GM18517 (cell line): ENCODE measurements around the gene HCLS1.

Source experiments
- ATAC-seq: cut with Tn5 transposase; IDR thresholded peaks from one replicate; pipeline ENCODE4 v1.9.1; 2021; ENCODE audit warnings: mild to moderate bottlenecking, moderate library complexity; ENCODE audit not compliant: unreplicated experiment

The HCLS1 gene

DNA sequence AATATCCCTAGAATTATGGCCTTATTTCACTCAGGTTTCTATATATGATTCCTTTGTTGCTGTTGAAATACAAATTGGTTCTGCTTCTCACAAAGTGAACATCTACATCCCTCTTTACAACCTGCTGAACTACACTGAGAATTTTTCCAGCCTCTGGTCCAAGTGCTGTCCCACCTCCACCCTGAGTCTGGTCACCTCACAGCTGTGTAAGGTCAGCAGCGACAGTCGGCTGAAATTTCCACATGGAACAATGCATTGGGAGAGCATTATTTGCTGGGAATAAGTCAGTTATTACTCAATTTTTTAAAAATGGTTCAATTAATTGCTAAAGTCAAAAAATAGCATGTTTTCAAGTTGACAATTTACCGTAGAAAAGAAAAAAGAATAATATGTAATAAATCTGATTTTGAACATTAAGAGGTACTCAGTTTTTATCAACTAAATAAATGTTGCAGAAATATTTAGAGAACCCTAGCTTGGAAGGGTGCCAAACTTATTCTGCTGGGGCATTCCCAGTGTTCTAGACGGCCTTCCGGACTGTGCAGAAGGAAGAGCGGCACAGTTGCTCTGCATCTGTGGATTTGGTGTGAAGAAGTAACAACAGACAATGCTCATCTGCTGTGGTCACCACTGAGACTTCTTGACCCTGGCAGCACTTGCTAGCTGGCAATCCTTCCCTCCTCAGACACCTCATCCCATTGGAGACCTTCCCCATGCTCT lies 1.8 kb downstream of the HCLS1 start:
- ATAC-seq = no peak

DNA sequence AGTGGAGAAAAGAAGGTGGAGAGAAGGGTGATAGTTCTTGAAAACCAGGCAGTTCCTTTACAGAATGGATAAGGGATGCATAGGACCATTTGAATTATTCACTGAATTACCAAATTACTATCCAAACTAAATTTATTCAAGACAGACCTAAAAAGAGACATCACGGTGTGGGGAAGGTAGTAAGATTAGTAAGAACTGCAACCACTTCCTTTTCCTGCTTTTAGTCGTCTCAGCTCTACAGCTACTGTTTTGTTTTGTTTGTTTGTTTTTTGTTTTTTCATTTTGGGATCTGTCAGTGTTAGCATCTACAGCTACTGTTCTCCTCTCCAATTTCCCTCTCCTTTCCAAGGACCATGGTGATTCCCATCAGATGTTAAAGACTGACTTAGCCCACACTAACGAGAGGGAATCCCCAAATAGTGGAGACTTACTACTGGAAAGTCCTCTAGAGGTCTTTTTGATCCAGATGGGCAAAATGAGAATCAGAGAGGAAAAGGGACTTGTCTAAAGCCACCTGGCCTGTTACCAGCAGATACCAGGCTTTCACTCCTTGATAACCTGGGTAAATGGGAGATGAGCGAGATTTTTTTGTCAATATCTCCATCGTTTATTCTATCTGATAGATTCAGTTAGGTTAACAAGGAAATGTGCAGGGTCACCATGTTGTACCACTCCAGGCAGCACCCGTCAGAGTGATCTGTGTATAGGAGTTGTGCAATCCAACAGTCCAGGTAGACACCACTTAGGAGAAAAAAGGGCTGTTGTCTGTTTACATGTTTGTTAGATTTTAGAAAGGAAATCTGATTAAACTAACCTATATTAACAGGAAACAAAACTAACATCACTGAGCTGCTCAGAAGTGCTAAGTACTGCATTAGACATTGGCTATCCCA lies 6.0 kb downstream of the HCLS1 start:
- ATAC-seq = peak; percentile 76

DNA sequence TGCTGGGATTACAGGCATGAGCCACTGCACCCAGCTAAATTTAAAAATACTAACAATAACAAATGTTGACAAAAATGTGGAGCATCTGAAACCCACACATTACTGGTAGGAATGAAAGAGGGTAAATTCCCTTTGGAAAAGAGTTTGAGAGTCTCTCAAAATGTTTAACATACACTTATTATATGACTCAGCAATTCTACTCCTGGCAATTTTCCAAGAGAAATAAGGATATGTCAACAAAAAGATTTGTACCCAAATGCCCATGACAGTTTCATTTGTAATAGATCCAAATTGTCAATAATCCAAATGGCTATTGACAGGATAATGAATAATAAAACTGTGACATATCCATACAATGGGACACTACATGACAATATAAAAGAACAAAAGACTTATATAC lies 9.0 kb downstream of the HCLS1 start:
- ATAC-seq = no peak

DNA sequence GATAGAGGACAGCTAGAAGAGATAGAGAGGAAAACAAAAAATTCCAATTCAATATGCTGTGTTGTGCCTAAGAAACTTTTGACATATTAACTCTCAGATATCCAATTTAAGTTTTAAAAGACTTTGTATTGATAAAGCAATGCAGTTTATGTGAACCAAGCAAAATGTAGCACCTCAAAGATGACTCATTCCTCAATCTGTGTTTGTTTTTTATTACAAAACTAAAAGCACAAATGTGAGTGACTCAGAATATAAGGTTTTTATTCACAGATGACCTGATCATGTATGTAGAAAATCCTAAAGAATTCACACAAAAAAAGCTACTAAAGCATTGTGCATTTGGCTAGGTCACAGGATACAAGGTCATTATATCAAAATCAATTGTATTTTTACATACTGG lies 11.1 kb downstream of the HCLS1 start:
- ATAC-seq = no peak

DNA sequence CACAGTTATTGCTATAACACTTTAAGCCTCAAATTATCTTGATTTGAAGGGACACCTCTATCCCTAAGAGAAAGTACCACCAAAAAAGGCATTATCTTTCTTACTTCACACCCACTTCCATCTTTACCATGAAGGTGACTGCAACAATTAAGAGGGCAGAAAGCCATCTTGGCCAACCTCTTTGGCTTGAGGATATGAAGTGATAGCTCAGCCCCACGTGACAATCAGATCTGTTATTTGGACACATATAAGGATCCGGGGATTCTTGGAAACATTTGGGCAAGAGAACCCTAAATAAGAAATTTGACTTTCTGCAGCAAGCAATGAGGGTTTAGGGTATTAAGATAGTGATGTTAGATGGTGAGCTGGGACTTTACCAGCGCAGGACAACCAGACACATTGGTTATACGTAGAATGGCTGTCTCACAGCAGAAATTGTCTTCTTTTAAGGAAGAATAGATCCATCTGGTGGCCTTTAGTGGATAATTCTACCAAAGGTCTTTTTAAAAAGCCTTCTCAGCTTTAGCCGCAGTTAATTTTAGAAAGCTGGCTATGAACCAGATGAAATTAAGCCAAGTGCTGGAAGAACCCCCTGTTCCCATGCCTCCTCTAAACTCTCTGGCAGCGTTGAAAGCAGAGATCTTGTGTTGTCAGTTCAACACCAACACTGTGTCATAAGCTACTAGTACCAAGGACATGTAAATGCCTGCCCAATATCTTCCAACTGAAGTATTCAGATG lies 12.3 kb downstream of the HCLS1 start:
- ATAC-seq = no peak

DNA sequence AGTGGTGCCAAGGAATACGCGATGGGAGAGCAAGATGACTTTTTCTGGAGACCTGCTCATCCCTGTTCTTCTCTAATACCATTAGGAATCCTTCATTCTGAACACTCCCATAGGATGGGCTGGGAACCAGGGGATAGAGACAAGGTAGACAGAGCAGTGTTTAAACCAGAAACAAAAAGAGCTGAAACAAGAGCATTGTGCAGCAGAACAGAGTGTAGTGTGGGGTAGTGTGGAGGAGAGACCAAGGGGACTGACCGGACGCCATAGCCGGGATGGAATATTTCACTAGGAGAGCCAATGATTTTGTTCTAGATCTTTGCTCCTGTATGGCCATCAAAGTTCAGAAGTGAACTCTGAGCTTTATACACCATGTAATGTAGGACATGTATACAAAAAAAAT lies 15.6 kb downstream of the HCLS1 start:
- no peak for ATAC-seq

DNA sequence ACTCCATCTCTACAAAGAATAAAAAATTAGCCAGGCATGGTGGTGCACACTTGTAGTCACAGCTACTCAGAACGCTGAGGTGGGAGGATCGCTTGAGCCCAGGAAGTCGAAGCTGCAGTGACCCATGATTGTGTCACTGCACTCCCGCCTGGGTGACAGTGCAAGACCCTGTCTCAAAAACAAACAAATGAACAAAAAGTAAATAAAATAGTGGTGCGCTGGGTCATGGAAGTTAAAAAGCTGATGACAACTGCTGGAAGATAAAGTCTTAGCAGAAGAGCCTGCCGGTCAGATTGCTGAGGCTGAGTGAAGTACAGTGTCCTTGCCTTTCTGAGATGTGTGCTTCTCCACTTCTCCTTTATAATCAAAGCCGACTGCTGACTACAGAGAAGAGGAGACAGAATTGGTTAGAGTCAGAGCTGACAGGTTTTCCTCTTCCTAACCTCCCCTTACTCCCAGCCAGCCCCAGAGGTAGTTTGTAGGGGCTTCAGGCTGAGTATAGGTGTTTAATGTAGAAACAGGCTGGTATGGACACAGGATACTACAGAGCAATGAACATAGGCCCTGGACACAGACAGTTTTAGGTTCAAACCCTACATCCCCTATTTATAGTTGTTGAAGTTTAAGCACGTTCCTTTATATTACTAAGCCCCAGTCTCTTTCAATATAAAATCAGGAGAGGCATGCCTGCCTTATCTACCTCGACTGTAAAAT lies 17.9 kb downstream of the HCLS1 start:
- no peak for ATAC-seq

DNA sequence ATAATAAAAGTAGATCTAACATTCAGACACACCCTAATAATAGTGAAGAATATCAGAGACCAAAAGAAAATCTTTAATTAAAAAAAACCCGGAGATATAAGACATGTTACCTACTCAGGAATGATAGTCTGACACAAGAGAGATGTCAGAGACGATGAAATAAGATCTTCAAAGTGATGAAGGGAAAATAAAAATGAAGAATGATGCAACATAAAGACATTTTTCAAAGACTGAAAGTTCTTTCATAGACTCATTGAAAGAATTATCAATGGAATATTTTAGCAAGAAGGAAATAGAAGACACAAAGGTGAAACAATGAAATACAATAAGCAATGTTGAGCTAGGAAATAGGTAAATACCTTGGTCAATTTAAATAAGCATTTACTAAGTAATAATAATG lies 19.6 kb downstream of the HCLS1 start:
- ATAC-seq = no peak

DNA sequence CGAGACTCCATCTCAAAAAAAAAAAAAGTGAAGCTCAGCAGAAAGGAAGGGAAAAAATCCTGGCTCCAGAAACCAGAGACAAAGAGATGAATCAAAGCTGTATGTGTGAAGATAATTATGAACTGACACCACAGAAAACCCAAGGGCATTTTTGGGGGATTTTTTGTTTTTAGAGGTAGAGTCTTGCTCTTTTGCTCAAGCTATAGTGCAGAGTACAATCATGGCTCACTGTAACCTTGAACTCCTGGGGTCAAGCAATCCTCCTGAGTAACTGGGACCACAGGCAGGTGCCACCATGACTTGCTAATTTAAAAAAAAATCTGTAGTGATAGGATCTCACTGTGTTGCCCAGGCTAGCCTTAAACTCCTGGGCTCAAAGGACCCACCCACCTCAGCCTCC lies 22.8 kb downstream of the HCLS1 start:
- ATAC-seq = no peak

DNA sequence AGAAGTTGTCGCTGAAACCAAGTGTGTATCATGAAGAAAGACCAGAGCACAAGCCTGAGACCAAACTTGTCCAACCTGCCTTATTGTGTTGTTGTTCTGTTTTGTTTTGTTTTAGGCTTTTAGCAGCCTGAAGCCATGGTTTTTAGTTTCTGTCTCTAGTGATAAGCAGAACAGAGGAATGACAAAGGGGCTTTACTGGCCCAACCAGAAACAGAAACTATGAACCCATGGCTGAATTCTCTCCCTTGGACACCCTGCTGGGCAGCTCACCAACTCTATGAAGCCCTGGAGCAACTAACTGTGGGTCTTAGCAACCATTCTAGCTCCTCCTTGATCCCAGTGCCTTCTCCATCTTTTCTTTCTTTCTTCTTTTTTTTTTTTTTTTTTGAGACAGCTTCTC lies 30.3 kb downstream of the HCLS1 start:
- no peak for ATAC-seq

DNA sequence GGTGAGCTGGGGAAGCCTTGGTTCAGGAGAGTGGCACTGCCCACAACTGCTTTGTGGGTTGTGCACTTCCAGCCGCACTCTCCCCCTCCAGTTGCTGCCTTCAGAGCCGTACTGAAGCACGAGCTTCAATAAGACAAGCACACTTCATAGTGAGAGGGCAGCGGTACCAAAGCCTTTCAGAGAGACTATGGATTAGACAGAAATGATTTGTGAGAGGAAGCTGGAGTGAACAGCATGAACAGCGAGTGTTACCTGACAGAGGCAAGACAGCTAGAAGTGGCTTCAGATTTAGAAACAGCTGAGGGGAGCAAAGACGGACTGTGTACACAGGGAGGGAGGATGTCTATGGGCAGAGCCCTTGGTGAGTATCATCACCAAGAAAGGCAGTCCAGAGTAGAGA lies 31.1 kb downstream of the HCLS1 start:
- ATAC-seq = no peak

DNA sequence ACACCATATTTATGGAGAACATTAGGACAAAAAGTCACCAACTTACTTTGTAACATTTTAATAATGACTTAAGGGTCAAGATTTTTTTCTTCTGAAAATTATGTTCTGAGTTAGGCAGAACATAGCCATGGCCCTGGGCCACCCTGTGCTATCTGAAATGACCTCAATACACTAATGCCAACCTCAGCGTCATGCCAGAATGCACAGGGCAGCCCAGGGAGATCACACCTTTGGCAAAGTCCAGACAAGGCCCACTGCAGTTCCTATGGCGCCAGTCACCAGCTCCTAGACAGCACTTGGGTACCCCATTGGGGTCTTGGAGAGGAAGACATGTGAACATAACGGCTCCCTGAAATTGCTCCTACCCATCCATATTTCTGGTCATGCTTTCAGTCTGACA lies 33.1 kb downstream of the HCLS1 start:
- ATAC-seq = no peak

DNA sequence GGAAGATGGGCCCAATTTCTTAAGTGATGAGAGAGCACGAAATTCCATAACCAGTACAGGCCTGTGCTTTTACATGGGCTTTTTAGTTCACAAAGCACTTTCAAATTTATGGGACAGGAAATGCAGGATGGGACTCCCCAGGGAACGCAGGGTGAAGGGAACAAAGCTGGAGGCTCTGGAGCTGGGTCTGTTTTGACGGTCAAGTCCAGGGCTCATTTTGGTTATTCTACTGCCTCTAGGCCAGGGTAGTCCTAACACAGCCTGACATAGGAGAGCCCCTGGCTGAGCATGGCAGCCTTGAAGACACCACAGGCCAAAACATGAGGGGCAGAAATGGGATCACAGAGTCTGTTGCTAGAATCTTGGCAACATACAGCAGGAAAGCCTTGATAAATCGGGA lies 33.5 kb downstream of the HCLS1 start:
- no peak for ATAC-seq

DNA sequence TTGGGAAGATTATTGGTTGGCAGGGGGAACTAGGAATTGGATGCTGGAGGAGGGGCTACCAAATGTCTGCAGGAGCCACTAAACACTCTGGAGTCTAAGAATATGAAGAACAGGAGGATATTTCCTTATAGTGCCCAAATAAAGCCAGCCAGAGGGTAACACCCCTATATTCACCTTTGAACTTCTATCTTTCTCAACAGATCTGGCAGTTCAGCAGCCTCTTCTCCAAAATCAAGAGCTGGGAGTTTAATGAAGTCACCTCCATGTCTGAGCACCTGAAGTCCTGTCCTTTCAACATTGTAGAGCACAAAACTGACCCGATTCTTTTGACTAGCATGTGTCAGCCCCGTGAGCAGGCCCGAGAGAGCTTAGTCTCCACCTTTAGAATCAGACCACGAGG lies 34.2 kb downstream of the HCLS1 start:
- ATAC-seq = no peak

DNA sequence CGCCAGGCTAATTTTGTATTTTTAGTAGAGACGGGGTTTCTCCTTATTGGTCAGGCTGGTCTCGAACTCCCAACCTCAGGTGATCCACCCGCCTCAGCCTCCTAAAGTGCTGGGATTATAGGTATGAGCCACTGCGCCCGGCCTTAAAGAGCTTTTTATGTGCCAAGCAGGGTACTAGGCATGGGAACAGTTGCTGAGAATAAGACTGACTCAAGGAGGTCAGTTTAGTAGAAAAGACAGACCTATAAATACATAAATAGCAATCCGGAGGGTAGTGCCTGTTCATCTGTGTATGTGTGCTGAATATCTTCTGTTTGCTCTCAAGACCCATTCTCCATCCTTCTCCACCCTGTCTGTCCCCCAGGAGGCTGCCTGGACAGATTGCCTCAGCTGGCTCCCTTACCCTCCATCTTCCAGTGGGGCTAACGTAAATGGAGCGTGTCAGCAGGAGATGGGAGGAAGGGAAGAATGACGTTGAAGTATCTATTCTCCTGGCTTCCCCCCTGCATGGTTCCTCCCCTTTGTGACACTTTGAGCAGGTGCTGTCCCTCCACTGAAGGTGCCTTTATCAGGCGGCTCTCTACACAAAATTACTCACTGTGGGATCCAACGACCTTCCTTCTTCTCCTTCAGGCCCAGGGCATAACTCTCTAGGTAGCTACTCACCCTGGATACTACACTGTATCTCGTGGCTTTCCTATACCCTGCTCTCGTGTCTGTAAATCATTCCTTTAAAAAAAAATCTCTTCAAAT lies 36.4 kb downstream of the HCLS1 start:
- ATAC-seq = no peak

DNA sequence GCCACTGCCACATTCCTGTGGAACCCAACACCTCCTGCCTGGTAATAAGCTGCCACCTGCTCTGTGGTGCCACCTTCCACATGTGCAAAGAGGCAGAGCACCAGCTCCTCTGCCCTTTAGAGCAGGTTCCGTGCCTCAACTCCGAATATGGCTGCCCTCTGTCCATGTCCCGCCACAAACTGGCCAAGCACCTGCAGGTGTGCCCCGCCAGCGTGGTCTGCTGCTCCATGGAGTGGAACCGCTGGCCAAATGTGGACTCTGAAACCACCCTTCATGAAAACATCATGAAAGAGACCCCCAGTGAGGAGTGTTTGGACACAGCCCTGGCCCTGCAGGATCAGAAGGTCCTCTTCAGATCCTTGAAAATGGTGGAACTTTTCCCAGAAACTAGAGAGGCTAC lies 39.2 kb downstream of the HCLS1 start:
- ATAC-seq = no peak

DNA sequence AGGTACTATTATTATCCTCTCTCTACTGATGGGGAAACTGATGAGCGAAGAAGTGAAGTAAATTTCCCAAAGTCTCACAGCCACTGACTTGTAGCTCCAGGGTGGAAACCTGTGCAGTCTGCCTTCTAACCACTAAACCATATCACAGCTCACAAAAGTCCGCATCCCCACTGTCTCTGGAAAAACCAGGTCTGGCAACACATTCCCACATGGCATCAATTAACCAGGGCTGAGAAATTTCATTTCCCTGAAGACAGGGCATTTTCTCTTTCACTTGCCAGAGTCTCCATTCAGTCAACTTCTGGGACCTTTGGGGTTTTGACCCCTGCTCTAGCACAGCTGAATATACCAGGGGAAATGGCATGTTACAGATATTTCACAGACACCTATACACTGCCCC lies 41.0 kb downstream of the HCLS1 start:
- no peak for ATAC-seq

DNA sequence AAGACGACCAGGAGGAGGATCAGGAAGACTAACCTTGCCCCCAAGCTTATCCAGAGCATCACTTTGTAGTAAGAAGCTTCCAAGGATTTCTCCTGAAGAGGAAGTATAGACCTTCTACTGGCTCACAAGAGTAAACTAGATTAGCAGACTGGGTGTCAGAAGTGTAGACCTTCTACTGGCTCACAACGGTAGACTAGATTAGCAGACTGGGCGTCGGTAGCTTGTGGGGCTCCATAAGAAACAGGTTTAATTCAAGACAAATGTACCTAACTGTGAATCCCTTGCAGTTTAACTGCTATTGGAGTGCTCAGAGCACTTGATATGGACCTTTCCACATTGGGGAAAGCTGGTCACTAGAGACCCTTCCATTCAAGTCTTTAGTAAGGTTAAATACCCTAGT lies 54.6 kb downstream of the HCLS1 start:
- ATAC-seq = no peak

DNA sequence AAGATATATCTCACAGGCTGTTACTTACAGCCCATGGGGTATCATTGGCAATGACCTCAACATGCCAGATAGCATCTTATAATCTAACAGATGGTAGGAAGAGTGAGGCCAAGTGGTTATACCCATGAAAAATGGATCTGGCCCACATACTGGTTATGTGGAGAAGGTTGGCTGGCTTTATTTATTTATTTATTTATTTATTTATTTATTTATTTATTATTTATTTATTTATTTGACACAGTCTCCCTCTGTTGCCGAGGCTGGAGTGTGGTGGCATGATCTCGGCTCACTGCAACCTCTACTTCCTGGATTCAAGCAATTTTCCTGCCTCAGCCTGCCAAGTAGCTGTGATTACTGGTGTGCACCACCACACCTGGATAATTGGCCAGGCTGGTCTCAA lies 55.9 kb downstream of the HCLS1 start:
- ATAC-seq = no peak

DNA sequence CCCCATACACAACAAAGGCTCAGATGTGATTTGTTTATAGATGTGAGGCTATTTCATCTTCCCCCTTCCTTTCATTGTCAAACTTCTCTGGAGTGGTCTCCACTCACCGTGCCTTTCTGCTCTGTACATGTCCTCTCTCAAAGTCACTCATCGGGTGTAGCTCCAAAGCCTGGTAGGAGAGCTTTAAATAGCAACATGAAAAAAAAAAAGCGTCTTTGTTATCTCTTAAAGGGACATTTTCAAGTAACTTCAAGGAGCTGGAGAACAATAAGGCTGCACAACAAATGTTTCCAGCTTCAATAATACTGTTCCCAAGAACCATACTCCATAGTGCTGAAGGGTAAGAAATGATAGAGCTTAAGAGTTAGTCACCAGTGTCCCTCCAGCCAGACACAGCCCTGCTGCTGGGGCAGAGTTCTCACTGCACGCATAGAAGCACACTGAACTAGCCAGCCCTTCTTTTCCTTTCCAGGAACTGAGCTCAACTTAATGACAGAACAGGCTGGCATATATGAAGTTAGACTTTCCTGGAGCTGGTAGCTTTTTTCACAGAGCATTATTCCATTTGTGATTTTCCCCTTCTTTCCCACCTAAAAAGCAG lies 59.4 kb downstream of the HCLS1 start:
- no peak for ATAC-seq
